Activated CD8-positive, alpha-beta T cell treated with anti-CD3 and anti-CD28 coated beads, Interleukin-2, amount 10 ng/mL, durations not matched to agents 7 days and 5 days (primary cell): ENCODE data around the gene NCKAP5. TPM values are rescaled to one million over a fixed set of nuclear protein-coding genes. Genes with fewer than 3 reads are reported as not detected.

Source experiments
- ATAC-seq: fragments of 150-1000 bp; cut with Tn5 transposase; one replicate; pipeline ENCODE4 v1.10.0; 2021; ENCODE audit warnings: moderate library complexity
- CTCF ChIA-PET: fragments of 350-600 bp; sonication (Branson Sonifier 250); formaldehyde crosslinking; loops from one replicate; lab custom pipeline; 2021; ENCODE audit warnings: antibody characterized with exemption; lab: Charles Lee
- POLR2A ChIA-PET: fragments of 350-600 bp; sonication (Branson Sonifier 250); formaldehyde crosslinking; loops from one replicate; lab custom pipeline; 2021; ENCODE audit warnings: antibody characterized with exemption; lab: Charles Lee
- DNase-seq: peaks from one replicate; pipeline ENCODE4 v3.0.0-alpha.2; 2020
- H3K27ac Mint-ChIP-seq: one replicate; pipeline ENCODE4 v1.8.0; 2021; ENCODE audit warnings: mild to moderate bottlenecking, mixed read lengths
- H3K27me3 Mint-ChIP-seq: one replicate; pipeline ENCODE4 v1.8.0; 2021; ENCODE audit warnings: low read depth, mixed read lengths
- H3K36me3 Mint-ChIP-seq: one replicate; pipeline ENCODE4 v1.8.0; 2021; ENCODE audit warnings: low read depth, mixed read lengths
- H3K4me1 Mint-ChIP-seq: one replicate; pipeline ENCODE4 v1.8.0; 2021; ENCODE audit warnings: low read depth, mixed read lengths
- H3K4me3 Mint-ChIP-seq: one replicate; pipeline ENCODE4 v1.8.0; 2021; ENCODE audit warnings: mild to moderate bottlenecking, mixed read lengths
- H3K9me3 Mint-ChIP-seq: one replicate; pipeline ENCODE4 v1.8.0; 2022; ENCODE audit warnings: mixed read lengths; ENCODE audit not compliant: insufficient read depth
- total RNA-seq, 2 experiments: library from RNA; stranded (reverse); gene quantifications; one replicate each; pipeline ENCODE4 v1.2.3, GENCODE V29; 2021

Gene NCKAP5
- total RNA-seq, 2 experiments from 2014 or later: not detected

DNA sequence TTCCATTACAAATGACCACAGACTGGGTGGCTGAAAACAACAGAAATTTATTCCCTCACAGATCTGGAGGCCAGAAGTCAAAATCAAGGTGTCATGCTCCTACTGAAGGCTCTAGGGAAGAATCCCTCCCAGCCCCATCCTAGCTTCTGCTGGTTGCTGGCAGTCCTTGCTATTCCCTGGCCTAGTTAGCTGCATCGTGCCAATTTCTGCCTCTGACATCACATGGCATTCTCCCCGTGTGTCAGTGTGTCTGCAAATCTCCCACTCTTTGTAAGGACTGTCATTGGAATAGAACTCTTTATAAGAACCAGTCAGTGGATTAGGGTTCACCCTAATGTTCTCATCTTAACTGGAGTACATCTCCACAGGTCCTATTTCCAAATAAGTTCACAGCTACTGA, 30.5 kb upstream of the NCKAP5 start:
- DNase-seq (no peak), ATAC-seq (no peak)
- POLR2A ChIA-PET: no interaction called here
- Mint-ChIP-seq H3K9me3 (no peaks in the 10 kb centered on the region), H3K36me3 (no peaks in the 10 kb centered on the region), H3K4me1 (no peaks in the 10 kb centered on the region), H3K27me3 (no peaks in the 10 kb centered on the region), H3K4me3 (no peak overlapping the region), H3K27ac (no peak overlapping the region)
- CTCF ChIA-PET: no interaction called here

DNA sequence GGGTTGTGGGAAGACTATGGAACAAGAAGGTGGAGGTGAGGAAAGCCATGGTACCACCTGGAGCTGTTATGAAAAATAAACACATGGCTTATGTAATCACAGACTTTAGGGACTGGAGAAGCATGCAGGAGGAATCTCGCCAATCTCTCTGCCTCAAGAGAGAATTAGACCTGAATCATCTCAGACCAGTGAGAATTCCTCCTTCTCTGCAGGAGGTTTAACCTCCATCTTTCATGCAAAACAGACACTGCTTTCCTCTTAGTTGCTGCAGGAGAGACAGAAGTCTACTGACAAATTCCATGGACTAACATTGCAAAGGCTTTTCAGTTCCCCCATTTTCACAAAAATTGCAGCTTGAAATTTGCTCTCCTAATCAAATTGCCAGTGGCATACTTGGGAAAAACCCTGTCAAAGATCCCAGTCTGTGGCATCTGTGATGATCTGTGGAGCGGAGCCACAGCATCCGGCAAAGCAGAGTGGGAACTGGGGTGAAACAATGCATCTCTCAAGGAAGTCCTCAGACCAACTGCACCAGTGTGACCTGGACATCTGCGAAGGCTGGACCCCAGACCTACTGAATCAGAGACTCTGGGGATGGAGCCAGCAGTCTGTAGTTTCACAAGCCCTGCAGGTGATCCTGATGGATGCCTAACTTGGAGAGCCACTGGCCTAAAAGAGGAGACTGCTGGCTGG, 28.6 kb upstream of the NCKAP5 start:
- ChIA-PET POLR2A (no interaction called here), CTCF (no interaction called here)
- no peak overlapping the region for H3K27ac Mint-ChIP-seq

GRCh38 chr2:133591164-133591563, 22.9 kb upstream of the NCKAP5 start:
- ATAC-seq (no peak), DNase-seq (no peak)
- Mint-ChIP-seq H3K27me3 (no peaks in the 10 kb centered on the region), H3K4me3 (no peak overlapping the region), H3K9me3 (no peaks in the 10 kb centered on the region), H3K27ac (no peak overlapping the region), H3K36me3 (no peaks in the 10 kb centered on the region), H3K4me1 (no peaks in the 10 kb centered on the region)
- POLR2A ChIA-PET: no interaction called here
- CTCF ChIA-PET: no interaction called here

More for the DNA sequence above, 28.6 kb upstream of the NCKAP5 start:
- no peak overlapping the region for H3K4me3 Mint-ChIP-seq
- H3K36me3 Mint-ChIP-seq: no peaks in the 10 kb centered on the region
- DNase-seq (no peak), ATAC-seq (no peak)
- H3K9me3 Mint-ChIP-seq: no peaks in the 10 kb centered on the region
- H3K27me3 Mint-ChIP-seq: no peaks in the 10 kb centered on the region
- H3K4me1 Mint-ChIP-seq: no peaks in the 10 kb centered on the region

- no peaks in the 10 kb centered on the region for H3K27me3 Mint-ChIP-seq
- no peaks in the 10 kb centered on the region for H3K36me3 Mint-ChIP-seq
- POLR2A ChIA-PET: no interaction called here
- no peaks in the 10 kb centered on the region for H3K4me1 Mint-ChIP-seq
- no peak overlapping the region for H3K4me3 Mint-ChIP-seq
- DNase-seq (no peak), ATAC-seq (no peak)
- CTCF ChIA-PET: no interaction called here
- H3K27ac Mint-ChIP-seq: no peak overlapping the region
- no peaks in the 10 kb centered on the region for H3K9me3 Mint-ChIP-seq
Measured at GRCh38 chr2:133589456-133589855, 21.2 kb upstream of the NCKAP5 start.

- ChIA-PET CTCF (no interaction called here), POLR2A (no interaction called here)
- H3K9me3 Mint-ChIP-seq: no peaks in the 10 kb centered on the region
- H3K36me3 Mint-ChIP-seq: no peaks in the 10 kb centered on the region
- DNase-seq (no peak), ATAC-seq (no peak)
- no peak overlapping the region for H3K4me3 Mint-ChIP-seq
- no peaks in the 10 kb centered on the region for H3K27me3 Mint-ChIP-seq
- no peaks in the 10 kb centered on the region for H3K4me1 Mint-ChIP-seq
- no peak overlapping the region for H3K27ac Mint-ChIP-seq
Measured at GRCh38 chr2:133588144-133588543, 19.9 kb upstream of the NCKAP5 start.

DNA sequence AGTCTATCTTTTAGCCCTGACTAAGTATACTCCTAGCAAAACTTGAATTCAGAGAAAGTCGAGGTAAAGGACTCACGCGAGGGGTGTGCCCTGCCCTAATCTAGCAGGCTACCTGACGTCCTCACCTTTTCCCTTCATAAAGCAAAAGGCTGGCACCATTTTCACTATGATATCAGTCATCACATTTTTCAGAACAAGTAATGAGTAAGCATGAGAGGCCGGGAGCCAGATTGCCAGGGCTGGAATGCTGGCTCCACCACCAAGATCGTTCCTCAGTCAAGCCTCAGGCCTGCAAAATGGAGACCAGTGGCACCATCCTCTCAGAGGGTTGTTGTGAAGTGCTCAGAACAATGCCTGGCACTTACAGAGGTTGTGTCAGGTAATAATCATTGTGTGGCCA, 18.7 kb upstream of the NCKAP5 start:
- ATAC-seq (no peak), DNase-seq (no peak)
- ChIA-PET CTCF (no interaction called here), POLR2A (no interaction called here)
- Mint-ChIP-seq H3K27me3 (no peaks in the 10 kb centered on the region), H3K36me3 (no peaks in the 10 kb centered on the region), H3K4me1 (no peaks in the 10 kb centered on the region), H3K27ac (no peak overlapping the region), H3K4me3 (no peak overlapping the region), H3K9me3 (no peaks in the 10 kb centered on the region)

DNA sequence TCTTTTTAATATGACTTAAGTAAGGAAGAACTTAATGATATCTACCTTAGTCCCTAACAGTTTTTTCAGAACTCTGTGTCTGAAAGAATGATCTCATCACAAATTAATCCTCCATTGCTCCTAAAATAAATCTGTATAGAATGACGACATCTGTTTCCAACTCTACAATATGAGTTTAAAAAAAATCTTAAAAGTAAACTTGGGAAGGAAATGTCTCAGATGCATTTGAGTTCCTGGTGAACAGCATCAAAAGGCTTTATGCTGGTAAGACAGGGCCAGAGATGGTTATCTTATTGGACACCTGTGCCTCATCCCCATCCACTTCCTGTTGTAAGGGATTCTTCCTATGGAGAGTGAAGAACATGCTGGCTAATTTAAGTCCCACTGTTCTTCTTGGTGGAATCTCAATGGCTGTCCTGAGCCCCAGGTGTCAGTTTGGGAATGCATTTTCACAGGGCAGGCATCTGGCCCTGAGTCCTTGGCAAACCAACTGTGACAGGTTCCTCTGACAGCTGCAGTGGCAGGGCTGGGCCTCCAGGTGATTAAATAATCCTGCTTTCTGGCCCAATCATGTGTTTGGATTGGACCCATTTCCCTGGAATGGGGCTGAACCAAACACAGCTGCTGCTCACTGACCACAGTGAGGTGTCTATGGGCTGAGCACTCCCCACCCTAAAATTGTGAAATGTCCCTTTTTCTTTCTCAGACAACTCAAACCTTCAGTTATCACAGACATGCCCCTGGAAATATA, 12.9 kb upstream of the NCKAP5 start:
- no peak for DNase-seq
- no peak overlapping the region for H3K27ac Mint-ChIP-seq
- H3K4me3 Mint-ChIP-seq: no peak overlapping the region
- H3K4me1 Mint-ChIP-seq: no peaks in the 10 kb centered on the region
- H3K27me3 Mint-ChIP-seq: no peaks in the 10 kb centered on the region
- ChIA-PET POLR2A (no interaction called here), CTCF (interaction anchor here (1.4 kb wide), 1 partner anchor 14 kb away, joined by 4 read pairs; the partner anchor contains the start of gene NCKAP5)
- no peak for ATAC-seq
- H3K9me3 Mint-ChIP-seq: no peaks in the 10 kb centered on the region
- no peaks in the 10 kb centered on the region for H3K36me3 Mint-ChIP-seq

- DNase-seq (no peak), ATAC-seq (no peak)
- no peaks in the 10 kb centered on the region for H3K36me3 Mint-ChIP-seq
- CTCF ChIA-PET: no interaction called here
- POLR2A ChIA-PET: no interaction called here
- H3K4me3 Mint-ChIP-seq: no peak overlapping the region
- no peak overlapping the region for H3K27ac Mint-ChIP-seq
- H3K9me3 Mint-ChIP-seq: no peaks in the 10 kb centered on the region
- H3K27me3 Mint-ChIP-seq: no peaks in the 10 kb centered on the region
- H3K4me1 Mint-ChIP-seq: no peaks in the 10 kb centered on the region
Measured at GRCh38 chr2:133579274-133579673, 11.0 kb upstream of the NCKAP5 start.

- Mint-ChIP-seq H3K27me3 (no peaks in the 10 kb centered on the region), H3K27ac (no peak overlapping the region), H3K36me3 (no peaks in the 10 kb centered on the region), H3K4me3 (no peak overlapping the region), H3K9me3 (no peaks in the 10 kb centered on the region), H3K4me1 (no peaks in the 10 kb centered on the region)
- ChIA-PET POLR2A (no interaction called here), CTCF (no interaction called here)
- DNase-seq (no peak), ATAC-seq (no peak)
Measured at GRCh38 chr2:133576714-133577113, 8.5 kb upstream of the NCKAP5 start.

GRCh38 chr2:133574620-133575019, 6.4 kb upstream of the NCKAP5 start:
- Mint-ChIP-seq H3K4me3 (no peak overlapping the region), H3K9me3 (no peaks in the 10 kb centered on the region), H3K4me1 (no peaks in the 10 kb centered on the region), H3K36me3 (no peaks in the 10 kb centered on the region), H3K27ac (no peak overlapping the region), H3K27me3 (no peaks in the 10 kb centered on the region)
- ATAC-seq (no peak), DNase-seq (no peak)
- CTCF ChIA-PET: no interaction called here
- POLR2A ChIA-PET: no interaction called here

GRCh38 chr2:133574186-133574585, 5.9 kb upstream of the NCKAP5 start:
- Mint-ChIP-seq H3K9me3 (no peaks in the 10 kb centered on the region), H3K4me3 (no peak overlapping the region), H3K27ac (no peak overlapping the region), H3K4me1 (no peaks in the 10 kb centered on the region), H3K36me3 (no peaks in the 10 kb centered on the region), H3K27me3 (peaks cover 1% of the 10 kb centered on the region)
- ChIA-PET CTCF (no interaction called here), POLR2A (no interaction called here)
- DNase-seq: no peak
- ATAC-seq: no peak

DNA sequence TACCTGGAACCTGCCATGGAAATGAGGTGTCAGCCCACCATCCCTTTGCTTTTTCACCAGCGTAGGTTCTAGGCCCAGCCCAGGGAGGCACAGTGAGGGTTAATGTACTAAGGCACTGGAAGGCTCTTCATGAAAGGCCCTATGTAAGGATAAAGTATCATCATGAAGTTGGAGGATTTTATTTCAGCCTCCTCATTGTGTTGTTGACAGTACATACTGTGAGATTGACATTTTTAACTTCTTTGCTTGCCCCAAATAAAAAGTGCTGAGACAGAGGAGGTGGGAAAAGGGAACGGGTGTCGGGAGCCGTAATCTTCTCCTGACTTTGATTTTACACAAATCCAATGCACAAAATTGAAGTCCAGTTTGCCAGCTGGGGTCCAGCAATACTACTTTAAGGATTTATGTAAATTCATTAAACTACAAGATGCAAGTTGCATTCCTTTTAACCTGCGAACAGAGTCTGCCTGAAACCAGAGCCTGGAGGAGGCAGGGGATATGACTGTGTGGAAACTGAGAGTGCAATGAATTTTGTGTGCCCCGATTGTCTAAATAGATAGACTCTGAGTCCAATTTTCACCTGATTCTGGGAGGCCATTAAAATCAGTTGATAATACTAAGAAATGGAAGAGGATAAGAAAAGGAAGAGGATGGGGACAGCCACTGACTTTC, 5.4 kb upstream of the NCKAP5 start:
- no peaks in the 10 kb centered on the region for H3K36me3 Mint-ChIP-seq
- ATAC-seq: no peak
- no peak overlapping the region for H3K4me3 Mint-ChIP-seq

More for the DNA sequence above, 5.4 kb upstream of the NCKAP5 start:
- Mint-ChIP-seq H3K4me1 (no peaks in the 10 kb centered on the region), H3K27me3 (peaks cover 6% of the 10 kb centered on the region), H3K9me3 (no peaks in the 10 kb centered on the region), H3K27ac (no peak overlapping the region)
- no peak for DNase-seq
- CTCF ChIA-PET: no interaction called here
- POLR2A ChIA-PET: no interaction called here
